SJCRH30 (cell line): ENCODE data around the gene TP53. TPM values are rescaled to one million over a fixed set of nuclear protein-coding genes. Genes with fewer than 3 reads are reported as not detected.
"Not testable (repeated sequence)": the region's sequence is repeated elsewhere in the genome, so short reads cannot be mapped to it uniquely, and the experiment has no call there.

Experiments used
- DNase-seq, 2 experiments: peaks; one replicate each; pipeline ENCODE4 v3.0.0-alpha.2; 2015 to 2020
- H3K27ac ChIP-seq: fragments of 250-450 bp; sonication (Bioruptor Pico); 2 replicates; pipeline ENCODE4 v1.5.1; 2020; ENCODE audit warnings: mild to moderate bottlenecking, moderate library complexity
- H3K27me3 ChIP-seq: fragments of 250-450 bp; sonication (Bioruptor Pico); 2 replicates; pipeline ENCODE4 v1.5.1; 2020; ENCODE audit warnings: mild to moderate bottlenecking, moderate library complexity
- H3K36me3 ChIP-seq: fragments of 250-450 bp; sonication (Bioruptor Pico); 2 replicates; pipeline ENCODE4 v1.5.1; 2020; ENCODE audit warnings: mild to moderate bottlenecking, moderate library complexity
- H3K4me1 ChIP-seq: fragments of 250-450 bp; sonication (Bioruptor Pico); 2 replicates; pipeline ENCODE4 v1.5.1; 2020; ENCODE audit warnings: mild to moderate bottlenecking, moderate library complexity
- H3K4me3 ChIP-seq: fragments of 250-450 bp; sonication (Bioruptor Pico); 2 replicates; pipeline ENCODE4 v1.5.1; 2020; ENCODE audit warnings: mild to moderate bottlenecking, moderate library complexity
- H3K9me3 ChIP-seq: fragments of 250-450 bp; sonication (Bioruptor Pico); replicated peaks from 2 replicates; pipeline ENCODE4 v1.5.1; 2020; ENCODE audit warnings: mild to moderate bottlenecking, moderate library complexity
- total RNA-seq: library from RNA; depleted of rRNA; stranded (reverse); fragments of >200 nt; shearing (Covaris generic); gene quantifications from 2 replicates; pipeline ENCODE4 v1.2.3, GENCODE V29; 2014

TP53 gene
- total RNA-seq, 1 experiment from 2014 or later: 37.8 TPM

DNA sequence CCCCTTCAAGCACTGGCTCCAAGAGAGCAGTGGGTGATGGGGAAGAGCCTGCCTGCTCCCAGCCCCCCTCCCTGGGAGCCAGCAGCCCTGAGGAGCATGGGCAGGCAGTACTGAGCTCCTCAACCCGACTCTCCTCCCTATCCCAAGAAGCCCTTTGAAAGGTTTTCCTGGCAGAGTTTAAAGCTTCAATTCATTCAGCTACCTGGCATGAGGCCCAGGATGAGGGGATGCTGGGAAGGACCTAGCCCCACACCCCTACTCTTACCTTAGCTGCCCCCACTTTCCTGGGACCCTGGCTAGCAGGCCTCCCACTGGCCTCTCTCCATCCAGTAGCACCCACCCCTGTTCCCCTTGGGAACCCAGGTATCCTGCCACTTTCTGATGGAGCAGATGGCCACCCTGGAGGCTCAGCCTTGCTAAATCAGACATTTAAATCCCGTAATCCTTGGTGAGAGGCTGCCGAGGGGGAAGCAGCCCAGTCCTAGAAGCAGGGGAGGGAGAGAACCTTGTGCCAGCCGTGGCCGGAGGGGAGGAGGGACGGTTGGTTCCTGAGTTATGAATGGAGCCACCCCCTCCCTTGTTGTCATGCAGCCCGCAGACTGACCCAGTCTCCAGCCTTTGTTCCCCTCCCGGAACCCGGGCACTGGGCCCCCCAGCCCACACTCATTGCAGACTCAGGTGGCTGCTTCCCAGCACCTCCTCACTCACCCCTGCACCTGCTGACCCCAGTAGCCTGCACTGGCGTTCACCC lies 19.5 kb downstream of the TP53 start:
- Histone ChIP-seq H3K9me3 (no peaks in the 10 kb centered on the region), H3K27me3 (no peaks in the 10 kb centered on the region), H3K36me3 (no peaks in the 10 kb centered on the region; the same call in 1 of the 2 replicates), H3K4me3 (no peak overlapping the region), H3K27ac (no peak overlapping the region), H3K4me1 (no peaks in the 10 kb centered on the region)
- DNase-seq: no peak

DNA sequence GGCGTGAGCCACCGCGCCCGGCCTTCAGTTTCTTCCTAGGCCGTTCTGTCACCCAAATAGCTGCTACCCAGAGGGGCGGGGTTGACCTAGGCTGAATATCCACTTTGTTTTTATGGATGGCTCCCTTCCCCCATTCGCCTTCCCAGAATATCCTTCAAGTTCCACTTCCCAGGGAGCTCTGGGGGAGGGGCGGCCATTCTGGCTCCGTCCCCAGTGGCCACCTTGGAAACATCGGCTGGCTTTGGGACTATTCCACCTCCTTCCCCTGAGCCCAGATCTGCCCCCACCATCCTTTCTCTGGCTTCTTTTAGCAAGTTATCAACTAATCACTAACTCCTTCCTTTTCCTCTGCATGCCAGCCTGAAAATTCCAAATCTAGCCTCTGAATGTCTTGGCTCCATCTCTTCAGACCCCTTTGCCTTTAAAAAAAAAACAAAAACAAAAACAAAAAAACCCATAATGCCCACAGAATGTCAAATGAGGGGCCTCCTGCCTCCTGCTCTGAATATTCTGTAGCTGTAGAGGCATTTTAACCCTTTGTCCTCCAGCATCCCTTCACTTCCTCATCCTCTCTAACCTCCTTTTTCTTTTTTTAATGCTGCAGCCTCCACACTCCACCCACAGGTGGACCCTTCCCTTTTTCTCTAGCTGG lies 30.2 kb downstream of the TP53 start:
- H3K36me3 ChIP-seq: no peaks in the 10 kb centered on the region
- H3K9me3 ChIP-seq: no peaks in the 10 kb centered on the region
- H3K4me3 ChIP-seq: no peak overlapping the region
- no peak for DNase-seq
- H3K27me3 ChIP-seq: no peaks in the 10 kb centered on the region; the same call in 1 of the 2 replicates
- H3K27ac ChIP-seq: no peak overlapping the region
- H3K4me1 ChIP-seq: no peaks in the 10 kb centered on the region

DNA sequence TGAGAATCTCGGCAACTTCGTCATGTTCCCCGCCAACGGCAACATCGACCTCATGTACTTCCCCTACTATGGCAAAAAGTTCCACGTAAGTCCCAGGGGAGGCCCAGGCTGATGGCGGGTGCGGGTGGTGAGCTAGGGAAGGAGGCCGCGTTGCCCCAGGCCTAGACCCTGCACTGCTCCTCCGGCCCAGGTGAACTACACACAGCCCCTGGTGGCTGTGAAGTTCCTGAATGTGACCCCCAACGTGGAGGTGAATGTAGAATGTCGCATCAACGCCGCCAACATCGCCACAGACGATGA lies 31.8 kb downstream of the TP53 start:
- H3K36me3 ChIP-seq: no peaks in the 10 kb centered on the region
- no peaks in the 10 kb centered on the region for H3K9me3 ChIP-seq
- H3K4me1 ChIP-seq: no peaks in the 10 kb centered on the region
- no peak for DNase-seq
- H3K27ac ChIP-seq: no peak overlapping the region
- no peak overlapping the region for H3K4me3 ChIP-seq
- peaks cover 7% of the 10 kb centered on the region; the same call in 1 of the 2 replicates for H3K27me3 ChIP-seq

DNA sequence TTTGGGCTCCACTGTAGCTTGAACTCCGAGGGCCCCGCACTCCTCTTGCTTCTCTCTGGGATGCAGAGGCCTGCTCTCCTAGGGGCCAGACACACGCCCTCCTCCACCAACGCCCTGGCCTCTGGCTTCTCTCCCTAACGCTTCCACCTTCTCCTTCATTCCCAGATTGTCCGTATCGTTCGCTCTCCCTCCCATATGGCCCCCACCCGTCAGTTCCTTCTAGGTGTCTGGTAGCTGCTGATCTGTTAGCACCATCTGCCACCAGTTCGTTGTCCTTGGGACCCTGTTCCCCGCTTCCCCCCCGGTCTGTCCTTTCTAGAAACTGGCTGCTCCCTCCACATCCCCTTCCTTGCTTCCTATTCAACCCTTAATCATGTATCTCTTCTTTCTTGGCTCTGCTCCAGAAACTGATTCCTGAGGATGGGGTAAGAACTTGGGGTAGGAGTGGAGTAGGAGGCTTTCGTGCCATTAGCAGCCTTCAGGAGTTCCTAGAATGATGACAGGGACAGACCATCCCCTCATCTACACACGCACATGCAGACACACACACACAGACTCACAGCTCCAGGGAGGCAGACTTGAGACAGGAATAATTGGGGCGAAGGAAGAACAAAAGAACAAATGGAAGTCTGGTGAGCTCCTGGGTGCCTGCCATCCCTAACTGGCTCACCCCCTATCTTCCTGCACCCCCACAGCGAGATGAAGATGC lies 32.3 kb downstream of the TP53 start:
- Histone ChIP-seq H3K27me3 (peaks cover 7% of the 10 kb centered on the region; the same call in 1 of the 2 replicates), H3K4me3 (no peak overlapping the region), H3K4me1 (no peaks in the 10 kb centered on the region), H3K27ac (no peak overlapping the region), H3K9me3 (no peaks in the 10 kb centered on the region), H3K36me3 (no peaks in the 10 kb centered on the region)
- no peak for DNase-seq

DNA sequence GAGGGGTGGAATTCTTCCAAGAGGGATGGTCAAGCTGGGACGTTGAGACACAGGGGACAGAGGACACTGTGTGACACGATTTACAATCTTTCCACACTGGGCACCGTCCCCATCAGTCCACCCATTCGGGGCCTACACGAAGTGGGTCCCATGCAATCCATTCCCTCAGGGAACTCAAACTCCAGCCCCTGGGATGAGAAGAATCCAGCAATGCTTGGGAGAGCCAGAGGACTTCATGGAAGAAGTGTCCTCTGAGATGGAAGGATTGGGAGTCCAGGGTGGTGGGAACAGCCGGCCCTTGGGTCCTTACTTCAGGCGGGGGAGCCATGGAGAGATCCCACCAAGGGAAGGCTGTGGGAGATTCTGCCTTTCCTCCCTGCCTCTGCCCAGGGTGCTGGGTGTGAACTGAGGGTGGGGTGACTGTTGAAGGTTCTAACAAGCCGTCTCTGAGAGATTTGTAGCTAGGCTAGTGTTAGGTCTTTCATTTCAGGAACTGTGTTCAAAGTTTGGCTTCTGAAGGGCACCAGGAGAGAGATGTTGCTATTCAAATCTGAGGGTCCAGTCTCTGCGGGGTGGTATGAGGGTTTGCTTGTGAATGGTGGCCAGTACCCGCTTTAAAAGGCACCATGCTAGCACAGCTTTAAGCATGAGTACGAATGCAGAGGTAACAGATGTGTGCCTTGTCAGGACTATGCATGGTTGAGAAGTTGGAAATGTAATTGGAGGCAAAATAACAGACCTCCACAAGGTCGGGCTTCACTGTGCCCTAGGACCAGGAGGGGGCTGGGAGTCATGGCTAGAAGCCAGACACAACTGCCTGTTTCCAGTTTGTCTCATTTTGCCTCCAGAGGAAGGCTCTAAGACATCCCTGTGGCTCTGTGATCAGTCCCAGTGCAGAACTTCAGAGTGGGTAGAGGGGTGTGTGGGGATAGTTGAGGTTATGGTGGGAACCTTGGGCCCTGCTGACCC lies 34.6 kb downstream of the TP53 start:
- Histone ChIP-seq H3K4me3 (no peak overlapping the region), H3K27me3 (peaks cover 7% of the 10 kb centered on the region; the same call in 1 of the 2 replicates), H3K9me3 (no peaks in the 10 kb centered on the region), H3K4me1 (no peaks in the 10 kb centered on the region), H3K36me3 (no peaks in the 10 kb centered on the region), H3K27ac (no peak overlapping the region)
- no peak for DNase-seq

DNA sequence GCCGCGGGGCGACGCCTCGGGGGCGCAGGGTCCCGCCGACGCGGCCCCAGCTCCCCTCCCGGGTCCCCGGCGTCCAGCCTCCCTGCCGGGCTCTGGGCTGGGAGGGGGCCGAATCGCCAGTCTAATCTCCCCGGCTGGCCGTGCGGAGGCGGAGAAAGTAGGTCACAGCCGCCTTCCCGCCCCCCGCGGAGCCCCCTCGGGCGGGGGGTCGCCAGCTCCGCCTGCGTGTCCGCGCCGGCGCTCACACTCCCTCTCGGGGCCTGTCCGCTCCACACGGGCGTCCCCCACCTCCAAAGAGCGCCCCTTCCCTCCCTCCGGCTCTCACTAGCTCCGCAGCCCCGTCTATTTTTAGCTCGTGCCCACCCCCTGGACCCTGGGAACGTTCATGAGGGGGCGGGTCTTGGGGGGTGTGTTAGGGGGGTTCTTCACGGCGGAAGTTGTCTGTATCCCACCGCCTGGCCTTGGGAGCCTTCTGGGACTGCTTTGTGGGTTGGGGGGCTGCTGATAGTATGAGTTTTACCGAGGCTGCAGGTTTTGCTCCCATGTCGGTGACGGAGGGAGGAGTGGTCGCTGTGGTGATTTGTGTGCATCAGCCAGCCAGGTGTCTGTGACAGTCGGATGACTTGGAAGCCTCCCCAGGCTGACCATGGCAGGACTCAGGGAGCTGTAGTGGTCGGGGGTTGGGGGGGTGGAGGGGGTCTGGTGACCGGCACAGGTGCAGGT lies 35.5 kb downstream of the TP53 start:
- Histone ChIP-seq H3K4me1 (no peaks in the 10 kb centered on the region), H3K36me3 (no peaks in the 10 kb centered on the region), H3K9me3 (no peaks in the 10 kb centered on the region), H3K4me3 (peak overlapping the region; percentile 41; the same call in 1 of the 2 replicates), H3K27ac (no peak overlapping the region), H3K27me3 (peaks cover 7% of the 10 kb centered on the region; the same call in 1 of the 2 replicates)
- DNase-seq: no peak

DNA sequence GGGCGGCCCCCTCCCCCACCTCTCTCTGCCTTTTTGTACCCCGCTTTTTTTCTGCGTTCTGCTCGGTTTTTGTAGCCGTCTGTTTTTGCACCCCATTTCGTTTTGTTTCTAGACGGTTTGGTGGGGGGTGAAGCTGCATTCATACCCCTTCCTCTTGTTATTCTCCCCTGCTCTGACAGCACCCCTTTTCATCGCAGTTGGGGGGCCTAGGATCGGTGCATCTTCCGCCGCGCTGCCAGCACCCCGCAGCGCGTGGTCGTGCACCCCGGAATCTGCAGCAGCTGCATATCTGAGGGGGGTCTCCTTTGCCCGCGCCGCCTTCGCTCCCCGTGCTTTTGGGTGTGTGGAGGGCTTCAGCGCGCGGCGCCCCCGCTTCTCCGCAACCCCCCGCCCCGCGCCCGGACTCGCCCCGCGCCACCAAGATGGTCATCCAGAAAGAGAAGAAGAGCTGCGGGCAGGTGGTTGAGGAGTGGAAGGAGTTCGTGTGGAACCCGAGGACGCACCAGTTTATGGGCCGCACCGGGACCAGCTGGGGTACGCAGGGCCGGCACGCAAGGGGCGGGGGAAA lies 36.1 kb downstream of the TP53 start:
- Histone ChIP-seq H3K27ac (no peak overlapping the region), H3K4me1 (no peaks in the 10 kb centered on the region), H3K9me3 (no peaks in the 10 kb centered on the region), H3K4me3 (peak overlapping the region; percentile 41), H3K27me3 (peaks cover 7% of the 10 kb centered on the region; the same call in 1 of the 2 replicates), H3K36me3 (no peaks in the 10 kb centered on the region)
- no peak for DNase-seq

DNA sequence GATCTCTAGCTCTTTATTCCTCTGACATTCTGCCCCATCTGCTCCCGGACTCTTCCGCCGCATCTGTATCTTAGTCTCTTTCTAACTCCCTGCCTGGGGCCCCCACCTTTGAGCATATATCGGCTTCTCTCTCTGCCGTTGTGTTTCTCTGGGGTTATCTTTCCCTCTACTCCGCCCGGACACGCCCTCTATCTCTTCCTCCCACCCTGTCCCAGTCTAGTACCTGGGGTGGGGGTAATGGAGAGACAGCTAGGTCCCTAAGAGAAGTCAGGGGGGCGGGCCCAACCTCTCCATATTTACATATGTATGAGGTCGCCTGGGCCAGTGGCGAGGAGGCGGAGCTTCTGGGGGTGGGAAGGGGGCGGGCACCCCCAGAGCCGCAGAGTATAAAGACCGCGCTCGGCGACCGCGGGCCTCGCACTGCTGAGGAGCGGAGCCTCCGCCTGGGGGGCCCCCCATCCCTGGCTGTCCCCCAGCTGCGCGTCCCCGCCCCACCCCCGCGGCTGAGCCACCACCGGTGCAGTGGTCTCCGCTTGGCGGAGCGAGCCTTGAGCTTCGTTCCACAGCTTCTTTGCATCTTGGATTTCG lies 36.7 kb downstream of the TP53 start, which contains the start of gene ATP1B2:
Gene ATP1B2 (plus strand): TSS at position 418 of the 588 bp plus-strand sequence. CDS start 593 bp downstream, outside the sequence.
- H3K9me3 ChIP-seq: no peaks in the 10 kb centered on the region
- H3K36me3 ChIP-seq: no peaks in the 10 kb centered on the region
- H3K27me3 ChIP-seq: peaks cover 7% of the 10 kb centered on the region; the same call in 1 of the 2 replicates
- no peak within 1 kb of the TSS for H3K27ac ChIP-seq
- peak; percentile 83 for DNase-seq
- peak within 1 kb of the TSS; percentile 41 for H3K4me3 ChIP-seq
- no peaks in the 10 kb centered on the region for H3K4me1 ChIP-seq

DNA sequence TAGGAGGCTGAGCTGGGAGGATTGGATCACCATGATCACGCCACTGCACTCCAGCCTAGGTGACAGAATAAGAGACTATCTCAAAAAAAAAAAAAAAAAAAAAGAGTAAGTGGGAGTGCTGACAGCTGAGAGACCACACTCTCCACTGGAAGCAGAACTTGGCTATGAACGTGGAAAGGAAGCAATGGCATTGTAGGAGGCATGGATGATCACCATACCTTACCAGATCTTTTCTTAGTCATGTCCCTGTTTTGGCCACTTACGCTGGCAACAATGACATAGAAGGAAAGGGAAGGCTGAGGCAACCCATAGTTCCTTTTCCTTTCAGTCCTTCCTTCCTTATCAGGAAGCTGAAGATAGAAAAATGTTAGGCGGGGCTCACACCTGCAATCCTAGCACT lies 40.3 kb downstream of the TP53 start:
- H3K27ac ChIP-seq: no peak overlapping the region
- no peak overlapping the region for H3K4me3 ChIP-seq
- H3K36me3 ChIP-seq: no peaks in the 10 kb centered on the region
- peaks cover 7% of the 10 kb centered on the region; the same call in 1 of the 2 replicates for H3K27me3 ChIP-seq
- DNase-seq: no peak
- no peaks in the 10 kb centered on the region for H3K4me1 ChIP-seq
- no peaks in the 10 kb centered on the region for H3K9me3 ChIP-seq

DNA sequence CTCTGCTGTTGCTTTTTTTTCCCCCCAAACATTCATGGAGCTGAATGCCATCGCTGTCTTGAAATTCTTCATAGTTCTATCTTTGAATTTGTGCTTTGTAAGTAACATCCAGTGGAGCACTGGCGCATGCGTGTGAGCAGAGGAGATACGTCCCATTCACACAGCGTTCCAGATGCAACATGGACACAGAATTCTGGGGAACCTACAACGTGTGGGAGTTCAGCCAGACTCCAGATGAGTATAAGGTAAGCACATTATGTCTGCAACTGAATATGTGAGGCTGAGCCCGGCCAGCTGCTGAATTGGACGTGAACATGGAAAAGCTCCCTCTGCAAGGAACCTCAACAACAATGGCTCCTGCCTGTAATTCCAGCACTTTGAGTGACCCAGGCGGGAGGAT lies 40.8 kb downstream of the TP53 start:
- H3K27ac ChIP-seq: no peak overlapping the region
- no peaks in the 10 kb centered on the region for H3K9me3 ChIP-seq
- no peak for DNase-seq
- no peaks in the 10 kb centered on the region for H3K36me3 ChIP-seq
- H3K4me1 ChIP-seq: no peaks in the 10 kb centered on the region
- no peak overlapping the region for H3K4me3 ChIP-seq
- H3K27me3 ChIP-seq: peaks cover 5% of the 10 kb centered on the region; the same call in 1 of the 2 replicates

DNA sequence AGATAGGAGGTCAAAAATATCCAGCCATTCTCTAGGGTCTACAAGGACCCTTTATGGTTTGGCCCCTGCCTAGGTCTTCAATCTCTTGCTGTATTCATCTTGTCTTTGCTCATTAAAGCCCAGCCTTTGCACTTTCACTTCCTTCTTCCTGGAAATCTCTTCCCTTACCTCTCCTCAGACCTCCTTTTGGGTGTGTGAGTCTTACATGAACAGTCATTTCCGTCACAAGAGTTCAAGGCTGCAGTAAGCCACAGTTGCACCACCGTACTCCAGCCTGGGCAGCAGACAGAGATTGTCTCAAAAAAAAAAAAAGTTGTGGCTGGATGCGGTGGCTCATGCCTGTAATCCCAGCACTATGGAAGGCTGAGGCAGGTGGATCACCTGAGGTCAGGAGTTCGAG lies 42.5 kb downstream of the TP53 start:
- Histone ChIP-seq H3K4me1 (no peaks in the 10 kb centered on the region), H3K4me3 (no peak overlapping the region), H3K27me3 (no peaks in the 10 kb centered on the region), H3K36me3 (no peaks in the 10 kb centered on the region), H3K27ac (no peak overlapping the region), H3K9me3 (no peaks in the 10 kb centered on the region)
- DNase-seq: no peak

DNA sequence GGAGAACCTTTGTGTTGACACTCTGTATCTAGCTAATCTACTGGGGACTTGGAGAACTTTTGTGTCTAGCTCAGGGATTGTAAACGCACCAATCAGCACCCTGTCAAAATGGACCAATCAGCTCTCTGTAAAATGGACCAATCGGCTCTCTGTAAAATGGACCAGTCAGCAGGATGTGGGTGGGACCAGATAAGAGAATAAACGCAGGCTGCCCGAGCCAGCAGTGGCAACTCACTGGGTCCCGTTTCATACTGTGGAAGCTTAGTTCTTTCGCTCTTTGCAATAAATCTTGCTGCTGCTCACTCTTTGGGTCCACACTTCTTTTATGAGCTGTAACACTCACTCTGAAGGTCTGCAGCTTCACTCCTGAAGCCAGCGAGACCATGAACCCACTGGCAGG lies 45.7 kb downstream of the TP53 start:
- not testable (repeated sequence) for H3K4me1 ChIP-seq, H3K27ac ChIP-seq, H3K27me3 ChIP-seq, H3K9me3 ChIP-seq, H3K4me3 ChIP-seq, H3K36me3 ChIP-seq, DNase-seq

DNA sequence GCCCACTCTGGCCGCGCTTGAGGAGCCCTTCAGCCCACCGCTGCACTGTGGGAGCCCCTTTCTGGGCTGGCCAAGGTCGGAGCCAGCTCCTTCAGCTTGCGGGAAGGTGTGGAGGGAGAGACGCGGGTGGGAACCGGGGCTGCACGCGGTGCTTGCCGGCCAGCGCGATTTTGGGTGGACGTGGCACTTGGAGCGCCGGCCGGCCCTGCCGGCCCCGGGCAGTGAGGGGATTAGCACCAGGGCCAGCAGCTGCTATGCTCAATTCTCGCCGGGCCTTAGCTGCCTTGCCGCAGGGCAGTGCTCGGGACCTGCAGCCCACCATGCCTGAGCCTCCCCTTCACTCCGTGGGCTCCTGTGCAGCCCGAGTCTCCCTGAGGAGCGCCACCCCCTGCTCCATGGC lies 46.5 kb downstream of the TP53 start:
- no peaks in the 10 kb centered on the region for H3K27me3 ChIP-seq
- H3K4me1 ChIP-seq: no peaks in the 10 kb centered on the region
- H3K4me3 ChIP-seq: no peak overlapping the region
- no peak for DNase-seq
- no peaks in the 10 kb centered on the region for H3K36me3 ChIP-seq
- H3K27ac ChIP-seq: no peak overlapping the region
- no peaks in the 10 kb centered on the region for H3K9me3 ChIP-seq
